Mesodermal cell (in vitro differentiated cells): ENCODE measurements around the gene WDR4.
"Not testable (repeated sequence)": the region's sequence is repeated elsewhere in the genome, so short reads cannot be mapped to it uniquely, and the experiment has no call there.

Source experiments
- H3K27ac ChIP-seq: 2 replicates; pipeline ENCODE4 v1.7.0; 2013; ENCODE audit warnings: mild to moderate bottlenecking, low read depth, low read length, moderate library complexity; ENCODE audit not compliant: severe bottlenecking
- H3K36me3 ChIP-seq: 2 replicates; pipeline ENCODE4 v1.7.1; 2013; ENCODE audit warnings: mild to moderate bottlenecking, low read length, moderate library complexity; ENCODE audit not compliant: control insufficient read depth, insufficient read depth
- H3K4me1 ChIP-seq: one replicate; pipeline ENCODE4 v1.7.1; 2013; ENCODE audit warnings: mild to moderate bottlenecking, low read length; ENCODE audit not compliant: insufficient read depth, control insufficient read depth, poor library complexity, severe bottlenecking
- H3K4me3 ChIP-seq: 2 replicates; pipeline ENCODE4 v1.7.0; 2013; ENCODE audit warnings: low read length, control low read depth, mild to moderate bottlenecking; ENCODE audit not compliant: insufficient read depth, poor library complexity, severe bottlenecking; ENCODE audit errors: extremely low read depth
- H3K9me3 ChIP-seq: 2 replicates; pipeline ENCODE4 v1.7.1; 2013; ENCODE audit warnings: mild to moderate bottlenecking, low read length, moderate library complexity; ENCODE audit not compliant: control insufficient read depth
- WGBS, 2 experiments: methylation state at CpG; one replicate each; pipeline ENCODE4 v1.1.5; 2013; ENCODE audit warnings: missing lambda C conversion rate in 2 of 2; ENCODE audit not compliant: insufficient coverage in 2 of 2; 5-methylcytosine and 5-hydroxymethylcytosine counted together

The WDR4 gene

GRCh38 chr21:42846221-42846620 is 33.1 kb downstream of the WDR4 start:
- Histone ChIP-seq H3K36me3 (peaks cover 79% of the 10 kb centered on the region), H3K4me3 (no peak overlapping the region), H3K9me3 (no peaks in the 10 kb centered on the region), H3K27ac (no peak overlapping the region), H3K4me1 (no peaks in the 10 kb centered on the region)
- WGBS, 2 experiments, result 94 to 96% methylated on average over 9 to 10 of the region's 10 CpGs

GRCh38 chr21:42845296-42845965 is 33.9 kb downstream of the WDR4 start:
- WGBS, 2 experiments, result 95 to 98% methylated on average over 12 to 17 of the region's 21 CpGs
- Histone ChIP-seq H3K9me3 (no peaks in the 10 kb centered on the region), H3K27ac (no peak overlapping the region), H3K4me3 (no peak overlapping the region), H3K4me1 (no peaks in the 10 kb centered on the region), H3K36me3 (peaks cover 79% of the 10 kb centered on the region)

GRCh38 chr21:42844411-42845113 is 34.8 kb downstream of the WDR4 start:
- Histone ChIP-seq H3K9me3 (no peaks in the 10 kb centered on the region), H3K36me3 (peaks cover 78% of the 10 kb centered on the region), H3K27ac (no peak overlapping the region), H3K4me1 (no peaks in the 10 kb centered on the region), H3K4me3 (no peak overlapping the region)
- 91 to 93% methylated on average over 18 to 21 of the region's 22 CpGs for WGBS, 2 experiments

GRCh38 chr21:42843056-42843455 is 36.3 kb downstream of the WDR4 start:
- peaks cover 76% of the 10 kb centered on the region for H3K36me3 ChIP-seq
- no peak overlapping the region for H3K27ac ChIP-seq
- H3K9me3 ChIP-seq, result no peaks in the 10 kb centered on the region
- 92 to 100% methylated on average over 3 to 7 of the region's 14 CpGs for WGBS, 2 experiments
- H3K4me3 ChIP-seq, result no peak overlapping the region
- H3K4me1 ChIP-seq, result no peaks in the 10 kb centered on the region

GRCh38 chr21:42841916-42842655 is 37.3 kb downstream of the WDR4 start:
- not testable (repeated sequence) for H3K4me3 ChIP-seq, H3K9me3 ChIP-seq, H3K27ac ChIP-seq, H3K4me1 ChIP-seq
- WGBS, 2 experiments, result 92 to 95% methylated on average over 9 to 10 of the region's 22 CpGs
- H3K36me3 ChIP-seq, result peaks cover 66% of the 10 kb centered on the region

- Histone ChIP-seq H3K9me3 (no peaks in the 10 kb centered on the region), H3K36me3 (peaks cover 63% of the 10 kb centered on the region), H3K4me1 (no peaks in the 10 kb centered on the region), H3K27ac (no peak overlapping the region), H3K4me3 (no peak overlapping the region)
- WGBS, 2 experiments, result 94 to 96% methylated on average over 12 to 16 of the region's 21 CpGs
Measured at GRCh38 chr21:42841156-42841915, 38.0 kb downstream of the WDR4 start.

- H3K4me3 ChIP-seq, result no peak overlapping the region
- 94 to 95% methylated on average over 11 to 14 of the region's 14 CpGs for WGBS, 2 experiments
- H3K36me3 ChIP-seq, result peaks cover 58% of the 10 kb centered on the region
- no peaks in the 10 kb centered on the region for H3K9me3 ChIP-seq
- no peaks in the 10 kb centered on the region for H3K4me1 ChIP-seq
- H3K27ac ChIP-seq, result no peak overlapping the region
Measured at GRCh38 chr21:42840411-42841155, 38.8 kb downstream of the WDR4 start.

GRCh38 chr21:42839271-42840231 is 39.8 kb downstream of the WDR4 start:
- H3K4me3 ChIP-seq, result no peak overlapping the region
- H3K4me1 ChIP-seq, result no peaks in the 10 kb centered on the region
- H3K9me3 ChIP-seq, result no peaks in the 10 kb centered on the region
- WGBS, 2 experiments, result 94 to 99% methylated on average over 21 to 22 of the region's 29 CpGs
- peaks cover 54% of the 10 kb centered on the region for H3K36me3 ChIP-seq
- no peak overlapping the region for H3K27ac ChIP-seq

GRCh38 chr21:42838212-42838690 is 41.1 kb downstream of the WDR4 start:
- not testable (repeated sequence) for H3K9me3 ChIP-seq, H3K27ac ChIP-seq, H3K4me1 ChIP-seq, H3K4me3 ChIP-seq
- 86 to 92% methylated on average over 6 to 7 of the region's 8 CpGs for WGBS, 2 experiments
- peaks cover 41% of the 10 kb centered on the region for H3K36me3 ChIP-seq
